Measurements from ENCODE around the gene UBXN4.

GRCh38 chr2:135776367-135776766 is 34.7 kb downstream of the UBXN4 start:
- no peak for TF ChIP-seq FOS (IDR thresholded peaks at IDR 0.05; ENCODE audit: borderline replicate concordance, insufficient read depth, low read length)
- no peak for TF ChIP-seq CTCF (IDR thresholded peaks at IDR 0.05; ENCODE audit: extremely low read depth in 1 of 2, insufficient read depth in 1 of 2, low read depth in 1 of 2, low read length in 2 of 2)

Data from endothelial cell of umbilical vein (primary cell).